Measurements from ENCODE around the gene FSHR. TPM values are rescaled to one million over a fixed set of nuclear protein-coding genes. Genes with fewer than 3 reads are reported as not detected.

FSHR gene, protein sequence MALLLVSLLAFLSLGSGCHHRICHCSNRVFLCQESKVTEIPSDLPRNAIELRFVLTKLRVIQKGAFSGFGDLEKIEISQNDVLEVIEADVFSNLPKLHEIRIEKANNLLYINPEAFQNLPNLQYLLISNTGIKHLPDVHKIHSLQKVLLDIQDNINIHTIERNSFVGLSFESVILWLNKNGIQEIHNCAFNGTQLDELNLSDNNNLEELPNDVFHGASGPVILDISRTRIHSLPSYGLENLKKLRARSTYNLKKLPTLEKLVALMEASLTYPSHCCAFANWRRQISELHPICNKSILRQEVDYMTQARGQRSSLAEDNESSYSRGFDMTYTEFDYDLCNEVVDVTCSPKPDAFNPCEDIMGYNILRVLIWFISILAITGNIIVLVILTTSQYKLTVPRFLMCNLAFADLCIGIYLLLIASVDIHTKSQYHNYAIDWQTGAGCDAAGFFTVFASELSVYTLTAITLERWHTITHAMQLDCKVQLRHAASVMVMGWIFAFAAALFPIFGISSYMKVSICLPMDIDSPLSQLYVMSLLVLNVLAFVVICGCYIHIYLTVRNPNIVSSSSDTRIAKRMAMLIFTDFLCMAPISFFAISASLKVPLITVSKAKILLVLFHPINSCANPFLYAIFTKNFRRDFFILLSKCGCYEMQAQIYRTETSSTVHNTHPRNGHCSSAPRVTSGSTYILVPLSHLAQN
- total RNA-seq (2014; rRNA removed; shearing (Covaris generic)): not detected in 2 replicates

GRCh38 chr2:49154140-49154539 lies at the start of gene FSHR:
Gene FSHR (minus strand): TSS chr2:49154515. CDS start chr2:49154417, 98 bp downstream.
- no peak for DNase-seq (ENCODE audit: low read depth)

DNA sequence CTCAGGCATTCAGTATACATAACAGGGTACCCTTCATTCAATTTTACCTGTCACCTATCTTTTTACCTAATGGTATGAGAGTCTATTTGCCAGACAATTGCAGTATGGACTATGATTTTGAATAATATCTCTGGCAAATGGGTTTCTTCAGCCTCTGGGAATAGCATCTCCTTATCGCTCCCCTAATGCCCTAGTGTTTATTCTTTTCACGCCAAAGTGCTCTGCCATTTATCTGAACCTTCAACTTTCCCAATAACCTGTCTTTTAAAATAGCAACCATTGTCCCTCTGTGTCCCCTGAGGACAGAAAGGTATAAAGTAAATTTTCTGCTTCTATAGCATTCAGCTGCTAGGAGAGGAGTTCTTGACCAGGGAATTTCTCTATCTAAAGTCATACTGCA lies 45.0 kb upstream of the FSHR start:
- DNase-seq (ENCODE audit: low read depth): no peak

DNA sequence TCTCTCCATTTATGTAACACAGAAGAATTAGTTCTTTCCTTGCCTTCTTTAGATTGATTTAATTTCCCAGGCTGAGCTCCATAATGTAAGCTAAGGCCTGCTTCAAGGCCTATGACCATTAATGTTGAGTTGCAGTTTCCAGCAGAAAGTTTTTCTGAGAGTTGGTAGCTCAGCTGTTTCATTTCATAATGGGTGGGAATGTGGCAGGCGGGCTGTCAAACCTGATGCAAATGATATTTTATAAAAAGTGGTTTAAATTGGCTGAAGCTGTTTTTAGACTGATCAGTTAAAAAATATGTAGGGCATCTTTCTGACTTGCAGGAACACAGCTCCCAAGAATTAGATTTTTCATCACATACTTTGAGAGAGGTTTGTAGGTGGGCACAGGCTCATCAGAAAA lies 40.4 kb upstream of the FSHR start:
- no peak for DNase-seq (ENCODE audit: low read depth)

GRCh38 chr2:49192036-49192435 lies 37.7 kb upstream of the FSHR start:
- no peak for DNase-seq (ENCODE audit: low read depth)

DNA sequence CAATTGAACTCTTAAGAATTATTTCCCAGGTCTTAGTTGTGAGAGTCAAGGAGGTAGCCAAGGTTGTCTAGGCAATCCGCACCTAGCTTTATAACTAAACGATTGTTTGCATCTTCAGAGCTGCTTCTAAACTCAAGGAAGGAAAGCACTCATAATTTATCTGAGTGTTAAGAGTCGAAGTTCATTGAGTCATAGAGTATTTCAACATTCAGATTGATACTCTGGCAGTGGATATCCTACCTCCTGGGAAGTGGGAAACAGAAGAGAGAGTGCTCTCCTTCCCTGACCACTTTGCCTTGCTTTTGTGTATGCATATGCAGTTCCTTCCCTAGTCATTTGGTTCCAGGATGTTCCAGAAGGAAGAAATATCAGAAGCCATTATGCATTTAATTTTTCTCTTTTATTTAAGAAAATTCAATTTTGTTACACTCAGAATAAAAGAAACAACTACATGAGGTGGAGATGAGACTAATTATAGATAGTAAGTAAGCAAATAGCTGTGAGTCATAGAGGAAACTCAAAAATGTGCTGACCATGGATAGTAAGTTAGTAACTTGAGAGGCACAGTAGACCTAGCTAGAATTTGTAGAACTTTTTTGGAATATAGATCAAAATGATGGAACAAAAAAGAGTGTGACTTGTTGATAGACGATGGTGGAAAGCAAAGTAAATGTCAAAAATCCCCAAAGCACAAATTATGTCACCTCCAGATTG lies 35.4 kb upstream of the FSHR start:
- no peak for DNase-seq (ENCODE audit: low read depth)

DNA sequence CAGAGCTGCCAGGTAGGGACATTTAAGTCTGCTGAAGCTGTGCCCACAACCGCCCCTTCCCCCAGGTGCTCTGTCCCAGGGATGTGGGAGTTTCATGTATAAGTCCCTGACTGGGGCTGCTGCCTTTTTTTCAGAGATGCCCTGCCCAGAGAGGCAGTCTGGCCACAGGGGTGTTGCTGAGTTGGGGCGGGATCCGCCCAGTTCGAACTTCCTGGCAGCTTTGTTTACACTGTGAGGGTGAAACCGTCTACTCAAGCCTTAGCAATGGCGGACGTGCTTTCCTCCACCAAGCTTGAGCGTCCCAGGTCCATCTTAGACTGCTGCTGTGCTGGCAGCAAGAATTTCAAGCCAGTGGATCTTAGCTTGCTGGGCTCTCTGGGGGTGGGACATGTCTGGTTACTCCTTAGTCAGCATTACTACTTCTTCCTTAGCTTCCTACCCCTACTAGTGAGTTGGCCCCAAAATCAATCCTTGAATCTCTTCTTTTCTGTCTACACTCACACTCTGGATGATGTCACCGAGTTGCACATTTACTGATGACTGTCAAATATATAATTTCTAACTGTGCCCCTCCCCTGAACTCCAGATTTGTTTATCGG lies 31.8 kb upstream of the FSHR start:
- DNase-seq (ENCODE audit: low read depth): no peak

GRCh38 chr2:49178656-49179055 lies 24.3 kb upstream of the FSHR start:
- DNase-seq (ENCODE audit: low read depth): no peak

GRCh38 chr2:49177194-49177593 lies 22.9 kb upstream of the FSHR start:
- DNase-seq (ENCODE audit: low read depth): no peak

DNA sequence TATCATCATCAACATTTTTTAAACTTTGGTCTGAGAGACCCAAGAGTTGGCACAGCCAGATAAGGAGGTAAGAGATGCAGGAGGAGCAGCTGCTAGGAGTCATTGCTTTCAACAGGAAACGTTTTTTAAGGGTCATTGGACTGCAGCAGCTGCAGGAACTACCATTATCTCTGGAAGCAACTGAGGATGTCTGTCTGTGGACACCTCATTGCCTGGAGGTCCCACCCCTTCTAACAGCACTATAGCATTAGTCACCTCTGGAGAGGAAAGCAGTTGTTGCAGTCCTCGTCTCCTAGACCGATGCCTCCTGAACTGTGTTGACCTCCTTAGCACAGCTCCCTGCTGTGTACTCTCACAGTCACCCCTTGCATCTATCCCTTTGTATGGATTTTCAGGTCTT lies 21.5 kb upstream of the FSHR start:
- DNase-seq (ENCODE audit: low read depth): no peak

- no peak for DNase-seq (ENCODE audit: low read depth)
Observed at GRCh38 chr2:49174750-49175149, 20.4 kb upstream of the FSHR start.

- no peak for DNase-seq (ENCODE audit: low read depth)
Observed at GRCh38 chr2:49167131-49167530, 12.8 kb upstream of the FSHR start.

GRCh38 chr2:49165662-49166061 lies 11.3 kb upstream of the FSHR start:
- no peak for DNase-seq (ENCODE audit: low read depth)

DNA sequence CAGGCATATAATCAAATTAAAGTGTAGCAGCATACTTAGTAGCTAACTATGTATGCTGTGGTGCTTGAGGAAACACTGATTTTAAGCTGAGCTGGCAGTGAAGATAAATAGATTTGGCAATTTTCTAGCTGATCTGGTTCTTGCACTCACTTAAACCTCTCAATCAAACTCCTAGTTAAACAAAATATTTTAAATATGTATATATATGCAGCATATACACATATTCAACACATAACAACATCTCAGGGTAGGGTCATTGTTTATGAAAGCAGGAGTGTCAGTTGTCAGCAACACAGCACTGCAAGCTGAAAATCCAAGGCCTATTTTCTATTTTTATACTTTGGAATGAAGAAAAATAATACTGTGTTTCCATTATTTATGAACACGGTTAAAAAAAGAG lies 10.4 kb upstream of the FSHR start:
- no peak for DNase-seq (ENCODE audit: low read depth)

GRCh38 chr2:49162151-49162550 lies 7.8 kb upstream of the FSHR start:
- no peak for DNase-seq (ENCODE audit: low read depth)

GRCh38 chr2:49154891-49155290 lies 576 bp upstream of the FSHR start:
- no peak for DNase-seq (ENCODE audit: low read depth)

DNA sequence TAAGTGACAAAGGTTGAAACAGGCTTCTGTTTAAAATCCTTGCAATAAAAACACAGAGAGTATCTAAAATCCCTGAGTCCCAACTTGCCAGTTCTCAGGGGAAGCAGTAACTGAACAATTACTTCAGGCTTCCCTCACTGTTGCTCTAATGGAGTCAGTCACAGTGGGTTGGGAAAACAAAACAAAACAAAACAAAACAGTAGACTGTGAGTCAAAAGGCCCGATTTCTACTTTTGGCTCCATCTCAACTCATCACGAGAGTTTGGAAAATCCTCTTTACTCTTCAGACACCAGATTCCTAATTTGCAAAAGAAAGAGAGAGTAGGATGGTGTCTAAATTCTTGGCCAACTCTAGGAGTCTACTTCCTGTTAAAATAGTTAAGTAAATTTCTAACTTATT lies 1.1 kb downstream of the FSHR start:
- no peak for DNase-seq (ENCODE audit: low read depth)

- DNase-seq (ENCODE audit: low read depth): no peak
Observed at GRCh38 chr2:49152824-49153223, 1.5 kb downstream of the FSHR start.

DNA sequence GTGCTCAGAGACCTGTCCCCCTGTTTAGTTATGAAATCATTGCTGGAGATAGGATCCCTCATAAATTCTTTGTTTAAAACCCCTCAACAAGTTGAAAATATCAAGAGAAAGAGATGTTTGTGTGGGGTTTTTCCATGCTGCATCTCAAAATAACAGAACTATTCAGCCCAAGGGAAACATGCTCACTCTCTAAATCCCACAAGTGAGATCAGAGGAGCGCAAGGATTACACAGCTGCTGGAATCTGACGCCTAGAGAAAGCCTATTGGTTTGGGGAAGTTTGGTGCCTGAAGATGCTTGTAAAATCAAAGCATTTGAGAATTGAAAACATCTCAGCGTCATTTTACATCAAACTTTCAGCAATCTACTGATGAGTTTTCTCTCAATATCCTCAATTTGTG lies 7.9 kb downstream of the FSHR start:
- no peak for DNase-seq (ENCODE audit: low read depth)

- no peak for DNase-seq (ENCODE audit: low read depth)
Observed at GRCh38 chr2:49131801-49132200, 22.5 kb downstream of the FSHR start.

GRCh38 chr2:49129034-49129433 lies 25.3 kb downstream of the FSHR start:
- DNase-seq (ENCODE audit: low read depth): no peak

- DNase-seq (ENCODE audit: low read depth): no peak
Observed at GRCh38 chr2:49123600-49123999, 30.7 kb downstream of the FSHR start.

GRCh38 chr2:49122107-49122506 lies 32.2 kb downstream of the FSHR start:
- no peak for DNase-seq (ENCODE audit: low read depth)
